ENCODE measurements around the gene BAG1.

DNA sequence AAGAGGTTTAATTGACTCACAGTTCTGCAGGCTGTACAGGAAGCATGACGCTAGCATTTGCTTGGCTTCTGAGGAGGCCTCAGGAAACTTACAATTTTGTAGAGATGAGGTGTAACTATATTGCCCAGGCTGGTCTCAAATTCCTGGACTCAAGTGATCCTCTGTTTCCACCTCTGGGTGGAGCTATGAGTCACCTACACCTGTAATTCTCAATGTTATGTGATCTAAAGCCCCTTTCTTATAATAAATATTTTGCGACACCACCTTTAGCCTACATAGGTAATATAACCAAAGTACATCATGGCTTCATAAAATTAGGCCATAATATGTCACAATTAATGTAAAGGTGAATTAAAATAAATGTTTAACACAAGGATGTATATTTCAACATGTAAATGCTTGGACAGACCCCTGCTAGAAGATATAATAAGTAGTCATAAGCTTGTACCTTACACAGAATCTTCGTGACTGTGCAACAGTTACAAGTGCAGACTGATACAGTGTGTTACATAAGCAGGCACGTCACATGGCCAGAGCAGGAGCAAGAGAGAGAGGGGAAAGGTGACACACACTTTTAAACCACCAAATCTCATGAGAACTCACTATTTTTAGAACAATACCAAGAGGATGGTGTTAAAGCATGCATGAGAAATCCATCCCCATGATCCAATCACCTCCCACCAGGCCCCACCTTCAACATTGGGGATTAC lies 54.3 kb downstream of the BAG1 start:
- TF ChIP-seq, protein P1, sequence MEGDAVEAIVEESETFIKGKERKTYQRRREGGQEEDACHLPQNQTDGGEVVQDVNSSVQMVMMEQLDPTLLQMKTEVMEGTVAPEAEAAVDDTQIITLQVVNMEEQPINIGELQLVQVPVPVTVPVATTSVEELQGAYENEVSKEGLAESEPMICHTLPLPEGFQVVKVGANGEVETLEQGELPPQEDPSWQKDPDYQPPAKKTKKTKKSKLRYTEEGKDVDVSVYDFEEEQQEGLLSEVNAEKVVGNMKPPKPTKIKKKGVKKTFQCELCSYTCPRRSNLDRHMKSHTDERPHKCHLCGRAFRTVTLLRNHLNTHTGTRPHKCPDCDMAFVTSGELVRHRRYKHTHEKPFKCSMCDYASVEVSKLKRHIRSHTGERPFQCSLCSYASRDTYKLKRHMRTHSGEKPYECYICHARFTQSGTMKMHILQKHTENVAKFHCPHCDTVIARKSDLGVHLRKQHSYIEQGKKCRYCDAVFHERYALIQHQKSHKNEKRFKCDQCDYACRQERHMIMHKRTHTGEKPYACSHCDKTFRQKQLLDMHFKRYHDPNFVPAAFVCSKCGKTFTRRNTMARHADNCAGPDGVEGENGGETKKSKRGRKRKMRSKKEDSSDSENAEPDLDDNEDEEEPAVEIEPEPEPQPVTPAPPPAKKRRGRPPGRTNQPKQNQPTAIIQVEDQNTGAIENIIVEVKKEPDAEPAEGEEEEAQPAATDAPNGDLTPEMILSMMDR (IDR thresholded peaks at IDR 0.05; ENCODE audit: insufficient read depth, low read length, poor library complexity, severe bottlenecking), result no peak
- no peak for TF ChIP-seq EZH2phosphoT487 (conservative IDR thresholded peaks at IDR 0.05; ENCODE audit: low read length)

All from SU-DHL-6 (cell line).